SK-N-SH (cell line): ENCODE measurements around the gene PELI2. TPM values are rescaled to one million over a fixed set of nuclear protein-coding genes. Genes with fewer than 3 reads are reported as not detected.

Experiments used
- CTCF ChIA-PET: fragments of 300-600, 350-600 bp; formaldehyde crosslinking; extraction: SDS; loops from one replicate; lab custom pipeline; 2021; lab: Yijun Ruan, JAX
- POLR2A ChIA-PET: fragments of 350-600 bp; sonication (Branson Sonifier 250); formaldehyde crosslinking; extraction: SDS; loops from one replicate; lab custom pipeline; 2020; ENCODE audit warnings: antibody characterized with exemption, inconsistent platforms; lab: Yijun Ruan, JAX
- DNase-seq: peaks from one replicate; pipeline ENCODE4 v3.0.0; 2012
- H2AFZ ChIP-seq: fragments of 200-600 bp; sonication (generic); 2 replicates; pipeline ENCODE4 v1.8.1; 2016; ENCODE audit warnings: antibody characterized with exemption, mild to moderate bottlenecking, low read depth
- H3F3A ChIP-seq: fragments of 200-600 bp; sonication (generic); replicated peaks from 2 replicates; pipeline ENCODE3; 2016; ENCODE audit warnings: antibody characterized with exemption, mild to moderate bottlenecking; ENCODE audit not compliant: insufficient read depth
- H3K27ac ChIP-seq, 2 experiments: fragments of 200-500 bp in 1 of 2; fragments of 200-600 bp in 1 of 2; sonication (Bioruptor generic) in 1 of 2; sonication (generic), shearing (Covaris generic) in 1 of 2; 2 replicates each; pipeline versions ENCODE4 v1.5.1 to v1.6.1; 2014 to 2016; ENCODE audit warnings: low read depth in 2 of 2, inconsistent platforms in 1 of 2, low read length in 1 of 2, mild to moderate bottlenecking in 1 of 2, mixed read lengths in 1 of 2
- H3K27me3 ChIP-seq: fragments of 200-600 bp; sonication (generic), shearing (Covaris generic); 2 replicates; pipeline ENCODE4 v1.6.1; 2016; ENCODE audit warnings: mixed run types; ENCODE audit not compliant: insufficient read depth
- H3K36me3 ChIP-seq, 2 experiments: fragments of 200-500 bp in 1 of 2; fragments of 200-600 bp in 1 of 2; sonication (Bioruptor generic) in 1 of 2; sonication (generic) in 1 of 2; replicated peaks in 1 of 2; 2 replicates each; pipeline versions ENCODE3 to v1.5.1; 2014 to 2016; ENCODE audit warnings: low read length in 1 of 2, mild to moderate bottlenecking in 1 of 2; ENCODE audit not compliant: insufficient read depth in 2 of 2, control insufficient read depth in 1 of 2
- H3K4me1 ChIP-seq, 2 experiments: fragments of 200-500 bp in 1 of 2; fragments of 200-600 bp in 1 of 2; sonication (Bioruptor generic) in 1 of 2; sonication (generic), shearing (Covaris generic) in 1 of 2; 2 replicates each; pipeline versions ENCODE4 v1.5.1 to v1.6.1; 2014 to 2016; ENCODE audit warnings: low read depth in 1 of 2, low read length in 1 of 2, mixed run types in 1 of 2; ENCODE audit not compliant: insufficient read depth in 2 of 2, control insufficient read depth in 1 of 2
- H3K4me2 ChIP-seq: fragments of 200-600 bp; sonication (generic), shearing (Covaris generic); 2 replicates; pipeline ENCODE4 v1.6.1; 2017; ENCODE audit warnings: mixed run types
- H3K4me3 ChIP-seq, 2 experiments: fragments of 200-500 bp in 1 of 2; fragments of 200-600 bp in 1 of 2; sonication (Bioruptor generic) in 1 of 2; sonication (generic), shearing (Covaris generic) in 1 of 2; 2 replicates each; pipeline versions ENCODE4 v1.5.1 to v1.8.1; 2014 to 2016; ENCODE audit warnings: low read depth in 2 of 2, inconsistent platforms in 1 of 2, low read length in 1 of 2, mild to moderate bottlenecking in 1 of 2, mixed read lengths in 1 of 2, moderate library complexity in 1 of 2
- H3K79me2 ChIP-seq: fragments of 200-600 bp; sonication (generic); 2 replicates; pipeline ENCODE4 v1.8.1; 2017; ENCODE audit warnings: mild to moderate bottlenecking; ENCODE audit not compliant: insufficient read depth
- H3K9ac ChIP-seq: fragments of 200-600 bp; sonication (generic); 2 replicates; pipeline ENCODE4 v1.6.1; 2017; ENCODE audit warnings: mixed run types
- H3K9me2 ChIP-seq: fragments of 200-600 bp; sonication (generic); 2 replicates; pipeline ENCODE4 v1.6.1; 2017; ENCODE audit warnings: mixed run types
- H3K9me3 ChIP-seq: fragments of 200-600 bp; sonication (generic); 2 replicates; pipeline ENCODE4 v1.6.1; 2017; ENCODE audit warnings: mixed run types, mild to moderate bottlenecking, moderate library complexity
- H4K20me1 ChIP-seq: fragments of 200-600 bp; sonication (generic); 2 replicates; pipeline ENCODE4 v1.6.1; 2017; ENCODE audit warnings: mild to moderate bottlenecking, mixed run types; ENCODE audit not compliant: insufficient read depth
- ELF1 ChIP-seq: IDR thresholded peaks from 2 replicates; pipeline ENCODE4 v1.4.0; 2012
- EP300 ChIP-seq, 2 experiments: IDR thresholded peaks; 2 replicates each; pipeline versions ENCODE4 v1.4.0 to v1.6.1; 2012; ENCODE audit warnings: borderline replicate concordance in 1 of 2, low read depth in 1 of 2, low read length in 1 of 2
- FOXJ3 ChIP-seq: sonication (generic); formaldehyde crosslinking; IDR thresholded peaks from 2 replicates; pipeline ENCODE4 v1.5.1; 2020; ENCODE audit warnings: mild to moderate bottlenecking, missing genetic modification reagents
- GABPA ChIP-seq: IDR thresholded peaks from 2 replicates; pipeline ENCODE4 v1.4.0; 2012; ENCODE audit warnings: low read depth, mild to moderate bottlenecking
- JUND ChIP-seq: IDR thresholded peaks from 2 replicates; pipeline ENCODE4 v1.4.0; 2012
- MEF2A ChIP-seq: IDR thresholded peaks from 2 replicates; pipeline ENCODE4 v1.4.0; 2012; ENCODE audit warnings: low read depth, borderline replicate concordance
- RCOR1 ChIP-seq: fragments of 150-350 bp; IDR thresholded peaks from 2 replicates; pipeline ENCODE4 v1.6.1; 2017; ENCODE audit warnings: antibody characterized with exemption, low read length
- RFX5 ChIP-seq: IDR thresholded peaks from 2 replicates; pipeline ENCODE4 v1.6.1; 2012; ENCODE audit warnings: mild to moderate bottlenecking, improper control_type of control experiment, low read length
- SMC3 ChIP-seq: IDR thresholded peaks from 2 replicates; pipeline ENCODE4 v1.6.1; 2012; ENCODE audit warnings: low read depth, low read length, improper control_type of control experiment
- TCF12 ChIP-seq: IDR thresholded peaks from 2 replicates; pipeline ENCODE4 v1.4.0; 2012
- WGBS: methylation state at CpG from one replicate; pipeline ENCODE4 v1.1.6; 2017; ENCODE audit warnings: low lambda C conversion rate; 5-methylcytosine and 5-hydroxymethylcytosine counted together
- polyA plus RNA-seq, 3 experiments: library from polyadenylated mRNA; depleted of rRNA; stranded (reverse); fragments of >200 nt; gene quantifications; 2 replicates each; pipeline ENCODE4 v1.2.3, GENCODE V29; 2012
- TF ChIP-seq, protein P1 (sequence below): IDR thresholded peaks from 2 replicates; pipeline ENCODE4 v1.4.0; 2012; ENCODE audit warnings: low read depth, borderline replicate concordance
- TF ChIP-seq, protein P2 (sequence below): fragments of 200-600 bp; sonication (generic); IDR thresholded peaks from 2 replicates; pipeline ENCODE4 v1.6.1; 2017; ENCODE audit warnings: antibody characterized with exemption, mild to moderate bottlenecking, moderate library complexity
- TF ChIP-seq, protein P3 (sequence below): IDR thresholded peaks from 2 replicates; pipeline ENCODE4; 2012
- TF ChIP-seq, protein P4 (sequence below): IDR thresholded peaks from 2 replicates; pipeline ENCODE4 v1.4.0; 2012; ENCODE audit warnings: low read depth

Gene PELI2
- polyA plus RNA-seq, 1 of the 3 experiments (the other 2 are of a cell fraction) = not detected

DNA sequence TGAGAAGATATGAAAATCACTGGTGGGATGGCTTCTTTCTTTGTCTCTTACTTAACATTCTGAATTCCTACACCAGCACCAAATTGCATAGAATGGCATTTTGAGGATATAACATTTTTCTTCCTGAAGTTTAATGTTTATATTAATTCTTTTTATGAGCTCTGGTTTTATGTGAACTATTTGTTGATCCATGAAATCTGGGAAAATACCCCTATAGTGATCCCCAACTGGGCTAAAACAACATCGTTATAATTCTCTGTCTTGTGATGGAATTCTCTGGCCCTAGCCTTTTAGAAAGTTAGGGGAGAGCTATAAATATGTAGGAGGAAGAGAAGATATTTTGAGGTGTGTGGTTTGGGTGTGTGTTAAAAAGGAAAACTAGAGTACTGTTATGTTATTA lies 29.2 kb downstream of the PELI2 start:
- H3K79me2 ChIP-seq = no peaks in the 10 kb centered on the region
- H3K36me3 ChIP-seq = no peaks in the 10 kb centered on the region
- ChIA-PET CTCF (no interaction called here), POLR2A (no interaction called here)
- H2AFZ ChIP-seq = no peak overlapping the region
- no peaks in the 10 kb centered on the region for H3K9me2 ChIP-seq
- H3K9ac ChIP-seq = no peak overlapping the region
- 13% methylated on average over 1 of the region's 1 CpG for WGBS
- no peak overlapping the region for H3K27ac ChIP-seq
- no peaks in the 10 kb centered on the region for H4K20me1 ChIP-seq
- H3K4me1 ChIP-seq = no peaks in the 10 kb centered on the region
- TF ChIP-seq, protein P1, sequence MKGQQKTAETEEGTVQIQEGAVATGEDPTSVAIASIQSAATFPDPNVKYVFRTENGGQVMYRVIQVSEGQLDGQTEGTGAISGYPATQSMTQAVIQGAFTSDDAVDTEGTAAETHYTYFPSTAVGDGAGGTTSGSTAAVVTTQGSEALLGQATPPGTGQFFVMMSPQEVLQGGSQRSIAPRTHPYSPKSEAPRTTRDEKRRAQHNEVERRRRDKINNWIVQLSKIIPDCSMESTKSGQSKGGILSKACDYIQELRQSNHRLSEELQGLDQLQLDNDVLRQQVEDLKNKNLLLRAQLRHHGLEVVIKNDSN = no peak
- TF ChIP-seq MEF2A (no peak), RCOR1 (no peak), SMC3 (no peak), GABPA (no peak), TCF12 (no peak), ELF1 (no peak), FOXJ3 (CRISPR knock-in tag) (no peak), JUND (no peak), RFX5 (no peak), EP300 (IDR thresholded peaks at IDR 0.05; ENCODE audit: borderline replicate concordance in 1 of 2, low read depth in 1 of 2, low read length in 1 of 2) (no peak)
- TF ChIP-seq, protein P2, sequence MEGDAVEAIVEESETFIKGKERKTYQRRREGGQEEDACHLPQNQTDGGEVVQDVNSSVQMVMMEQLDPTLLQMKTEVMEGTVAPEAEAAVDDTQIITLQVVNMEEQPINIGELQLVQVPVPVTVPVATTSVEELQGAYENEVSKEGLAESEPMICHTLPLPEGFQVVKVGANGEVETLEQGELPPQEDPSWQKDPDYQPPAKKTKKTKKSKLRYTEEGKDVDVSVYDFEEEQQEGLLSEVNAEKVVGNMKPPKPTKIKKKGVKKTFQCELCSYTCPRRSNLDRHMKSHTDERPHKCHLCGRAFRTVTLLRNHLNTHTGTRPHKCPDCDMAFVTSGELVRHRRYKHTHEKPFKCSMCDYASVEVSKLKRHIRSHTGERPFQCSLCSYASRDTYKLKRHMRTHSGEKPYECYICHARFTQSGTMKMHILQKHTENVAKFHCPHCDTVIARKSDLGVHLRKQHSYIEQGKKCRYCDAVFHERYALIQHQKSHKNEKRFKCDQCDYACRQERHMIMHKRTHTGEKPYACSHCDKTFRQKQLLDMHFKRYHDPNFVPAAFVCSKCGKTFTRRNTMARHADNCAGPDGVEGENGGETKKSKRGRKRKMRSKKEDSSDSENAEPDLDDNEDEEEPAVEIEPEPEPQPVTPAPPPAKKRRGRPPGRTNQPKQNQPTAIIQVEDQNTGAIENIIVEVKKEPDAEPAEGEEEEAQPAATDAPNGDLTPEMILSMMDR = no peak
- TF ChIP-seq, protein P3, sequence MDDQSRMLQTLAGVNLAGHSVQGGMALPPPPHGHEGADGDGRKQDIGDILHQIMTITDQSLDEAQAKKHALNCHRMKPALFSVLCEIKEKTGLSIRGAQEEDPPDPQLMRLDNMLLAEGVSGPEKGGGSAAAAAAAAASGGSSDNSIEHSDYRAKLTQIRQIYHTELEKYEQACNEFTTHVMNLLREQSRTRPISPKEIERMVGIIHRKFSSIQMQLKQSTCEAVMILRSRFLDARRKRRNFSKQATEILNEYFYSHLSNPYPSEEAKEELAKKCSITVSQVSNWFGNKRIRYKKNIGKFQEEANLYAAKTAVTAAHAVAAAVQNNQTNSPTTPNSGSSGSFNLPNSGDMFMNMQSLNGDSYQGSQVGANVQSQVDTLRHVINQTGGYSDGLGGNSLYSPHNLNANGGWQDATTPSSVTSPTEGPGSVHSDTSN = no peak
- TF ChIP-seq, protein P4, sequence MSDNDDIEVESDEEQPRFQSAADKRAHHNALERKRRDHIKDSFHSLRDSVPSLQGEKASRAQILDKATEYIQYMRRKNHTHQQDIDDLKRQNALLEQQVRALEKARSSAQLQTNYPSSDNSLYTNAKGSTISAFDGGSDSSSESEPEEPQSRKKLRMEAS = no peak
- no peak overlapping the region for H3K4me3 ChIP-seq
- H3F3A ChIP-seq = no peaks in the 10 kb centered on the region
- DNase-seq = no peak
- H3K27me3 ChIP-seq = peaks cover 21% of the 10 kb centered on the region; the same call in 1 of the 2 replicates
- no peaks in the 10 kb centered on the region for H3K9me3 ChIP-seq
- H3K4me2 ChIP-seq = no peak overlapping the region
